Esophagus squamous epithelium (tissue), 5 donors: ENCODE measurements around the gene ANO6. TPM values are rescaled to one million over a fixed set of nuclear protein-coding genes. Genes with fewer than 3 reads are reported as not detected.
A peak's percentile ranks its signal among the peaks of the same experiment; 100 is the strongest.

ENCODE experiments used
- DNase-seq: peaks from one replicate; lab custom pipeline; 2025; lab: John Stamatoyannopoulos, UW
- H3K27ac ChIP-seq, 4 donors: fragments of 200-600 bp; sonication (generic); one replicate each; pipeline ENCODE4 v1.5.1; 2016 to 2019; ENCODE audit warnings: mild to moderate bottlenecking in 1 of 4
- H3K27me3 ChIP-seq, 4 donors: fragments of 200-600 bp; sonication (generic); 1 replicate in 3 of 4; 2 replicates in 1 of 4; pipeline versions ENCODE4 v1.5.1 to v1.6.0; 2017 to 2021; ENCODE audit warnings: antibody characterized with exemption in 1 of 4
- H3K36me3 ChIP-seq, 3 donors: fragments of 200-600 bp; sonication (generic); one replicate each; pipeline ENCODE4 v1.5.1; 2016 to 2019
- H3K4me1 ChIP-seq, 3 donors: fragments of 200-600 bp; sonication (generic); one replicate each; pipeline ENCODE4 v1.5.1; 2017 to 2019
- H3K4me3 ChIP-seq, 4 donors: fragments of 200-600 bp; sonication (generic); 1 replicate in 3 of 4; 2 replicates in 1 of 4; pipeline ENCODE4 v1.5.1; 2016 to 2019; ENCODE audit warnings: mild to moderate bottlenecking in 2 of 4, moderate library complexity in 1 of 4
- H3K9me3 ChIP-seq, 3 donors: fragments of 200-600 bp; sonication (generic); one replicate each; pipeline ENCODE4 v1.5.1; 2016 to 2019
- POLR2A ChIP-seq, 4 donors: fragments of 450-650 bp; IDR thresholded peaks; one replicate each; pipeline ENCODE4 v1.6.1; 2017; ENCODE audit warnings: antibody characterized with exemption in 4 of 4, mild to moderate bottlenecking in 4 of 4, moderate library complexity in 3 of 4
- WGBS, 2 donors: methylation state at CpG; one replicate each; pipeline ENCODE4 v1.1.5; 2018; 5-methylcytosine and 5-hydroxymethylcytosine counted together
- intact Hi-C: fragments of 100-400 bp; cut with DNase I; formaldehyde crosslinking; loops from one replicate; pipeline ENCODE4 v1.15.0; 2022
- total RNA-seq, 4 donors: library from RNA; depleted of rRNA; stranded (reverse); fragments of >200 nt; gene quantifications; one replicate each; pipeline ENCODE4 v1.1.0, GENCODE V29; 2016
- TF ChIP-seq, protein P1 (sequence below), 6 experiments: fragments of 450-650 bp in 4 of 6; fragments of 200-600 bp in 2 of 6; sonication (generic) in 2 of 6; IDR thresholded peaks; one replicate each; pipeline ENCODE4 v1.5.1; 2016 to 2019; ENCODE audit warnings: antibody characterized with exemption in 6 of 6, mild to moderate bottlenecking in 4 of 6, moderate library complexity in 4 of 6
- donor health status: DM: yes; HTN: yes; CAD: no.

The ANO6 gene
- total RNA-seq, 4 donors from 2014 or later: 13.0 to 40.8 (median 25.1) TPM

DNA sequence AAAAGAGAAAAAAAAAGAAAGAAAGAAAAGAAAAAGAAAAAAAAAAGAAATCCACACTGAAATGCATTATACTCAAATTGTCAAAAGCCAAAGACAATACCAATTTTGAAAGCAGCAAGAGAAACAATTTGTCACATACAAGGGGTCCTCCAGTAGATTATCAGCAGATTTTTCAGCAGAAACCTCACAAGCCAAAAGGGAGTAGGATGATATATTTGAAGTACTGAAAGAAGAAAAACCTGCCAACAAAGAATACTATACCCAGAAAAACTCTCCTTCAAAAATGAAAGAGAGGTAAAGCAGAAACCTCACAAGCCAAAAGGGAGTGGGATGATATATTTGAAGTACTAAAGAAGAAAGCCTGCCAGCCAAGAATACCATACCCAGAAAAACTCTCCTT, 37.1 kb upstream of the ANO6 start:
- Histone ChIP-seq H3K4me1 (no peaks in the 10 kb centered on the region), H3K36me3 (peaks cover 0 to 16% (median 0%) of the 10 kb centered on the region in 3 donors), H3K27ac (no peak overlapping the region), H3K4me3 (no peak overlapping the region), H3K27me3 (peaks cover 0 to 19% (median 0%) of the 10 kb centered on the region in 4 donors), H3K9me3 (peaks cover 0 to 34% (median 23%) of the 10 kb centered on the region in 3 donors)
- TF ChIP-seq, protein P1, sequence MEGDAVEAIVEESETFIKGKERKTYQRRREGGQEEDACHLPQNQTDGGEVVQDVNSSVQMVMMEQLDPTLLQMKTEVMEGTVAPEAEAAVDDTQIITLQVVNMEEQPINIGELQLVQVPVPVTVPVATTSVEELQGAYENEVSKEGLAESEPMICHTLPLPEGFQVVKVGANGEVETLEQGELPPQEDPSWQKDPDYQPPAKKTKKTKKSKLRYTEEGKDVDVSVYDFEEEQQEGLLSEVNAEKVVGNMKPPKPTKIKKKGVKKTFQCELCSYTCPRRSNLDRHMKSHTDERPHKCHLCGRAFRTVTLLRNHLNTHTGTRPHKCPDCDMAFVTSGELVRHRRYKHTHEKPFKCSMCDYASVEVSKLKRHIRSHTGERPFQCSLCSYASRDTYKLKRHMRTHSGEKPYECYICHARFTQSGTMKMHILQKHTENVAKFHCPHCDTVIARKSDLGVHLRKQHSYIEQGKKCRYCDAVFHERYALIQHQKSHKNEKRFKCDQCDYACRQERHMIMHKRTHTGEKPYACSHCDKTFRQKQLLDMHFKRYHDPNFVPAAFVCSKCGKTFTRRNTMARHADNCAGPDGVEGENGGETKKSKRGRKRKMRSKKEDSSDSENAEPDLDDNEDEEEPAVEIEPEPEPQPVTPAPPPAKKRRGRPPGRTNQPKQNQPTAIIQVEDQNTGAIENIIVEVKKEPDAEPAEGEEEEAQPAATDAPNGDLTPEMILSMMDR (IDR thresholded peaks at IDR 0.05): no peak
- TF ChIP-seq POLR2A (IDR thresholded peaks at IDR 0.05): no peak
- no peak for DNase-seq
- intact Hi-C loops: no loop called here

DNA sequence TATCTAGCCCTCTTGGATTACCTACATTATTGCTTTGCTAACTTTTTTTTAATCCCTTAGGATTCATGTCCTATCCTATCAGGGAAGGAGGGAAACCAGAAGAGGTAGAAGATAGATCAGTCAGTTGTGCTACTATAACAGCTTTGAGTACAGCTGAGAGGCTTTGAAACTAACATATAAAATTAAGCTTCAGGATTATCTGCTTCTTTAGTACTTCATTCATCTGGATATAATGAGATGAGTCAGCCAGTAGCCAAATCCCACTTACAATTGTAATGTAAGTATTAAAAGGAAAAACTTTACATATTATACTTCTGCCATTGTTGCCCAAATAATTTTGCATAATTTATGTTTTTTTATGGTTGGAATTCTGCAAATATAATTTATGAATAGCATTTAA, 33.4 kb upstream of the ANO6 start:
- H3K9me3 ChIP-seq: peaks cover 0 to 23% (median 23%) of the 10 kb centered on the region in 3 donors
- H3K27me3 ChIP-seq: peaks cover 0 to 37% (median 0%) of the 10 kb centered on the region in 4 donors
- no peak overlapping the region for H3K27ac ChIP-seq
- TF ChIP-seq, protein P1 (IDR thresholded peaks at IDR 0.05): no peak
- no peak for TF ChIP-seq POLR2A (IDR thresholded peaks at IDR 0.05)
- no peak overlapping the region for H3K4me3 ChIP-seq
- intact Hi-C loops: no loop called here
- H3K4me1 ChIP-seq: no peaks in the 10 kb centered on the region
- no peaks in the 10 kb centered on the region for H3K36me3 ChIP-seq
- no peak for DNase-seq

DNA sequence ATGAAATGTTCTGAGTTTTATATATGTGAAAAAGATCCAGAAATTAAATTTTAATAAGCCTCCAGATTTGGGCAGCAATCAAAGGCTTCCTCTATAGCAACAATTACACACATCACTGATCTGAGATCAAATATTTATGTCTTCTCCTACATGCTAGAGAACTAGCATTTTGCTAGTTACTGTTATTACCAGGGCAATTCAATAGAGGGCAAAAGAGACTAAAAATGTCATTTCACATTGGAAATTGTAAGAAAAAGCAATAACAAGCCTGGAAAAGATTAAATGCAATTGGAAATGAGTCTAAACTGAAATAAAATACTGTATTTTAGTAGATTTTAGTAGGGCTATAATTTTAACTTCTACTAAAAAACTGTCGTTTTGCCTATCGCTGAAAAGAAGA, 32.6 kb upstream of the ANO6 start:
- H3K27me3 ChIP-seq: peaks cover 0 to 41% (median 0%) of the 10 kb centered on the region in 4 donors
- intact Hi-C loops: no loop called here
- WGBS, 2 donors: 67 to 78% methylated on average over 2 of the region's 2 CpGs
- TF ChIP-seq, protein P1 (IDR thresholded peaks at IDR 0.05): peak in 3 of 6 experiments; percentile 20 to 31 (median 29)
- no peak for TF ChIP-seq POLR2A (IDR thresholded peaks at IDR 0.05)
- no peak overlapping the region for H3K4me3 ChIP-seq
- no peaks in the 10 kb centered on the region for H3K36me3 ChIP-seq
- no peaks in the 10 kb centered on the region for H3K4me1 ChIP-seq
- H3K9me3 ChIP-seq: peaks cover 0 to 16% (median 15%) of the 10 kb centered on the region in 3 donors
- no peak overlapping the region for H3K27ac ChIP-seq
- no peak for DNase-seq

GRCh38 chr12:45184147-45184963, 31.5 kb upstream of the ANO6 start:
- intact Hi-C loops: no loop called here
- no peak overlapping the region for H3K4me3 ChIP-seq
- no peaks in the 10 kb centered on the region for H3K4me1 ChIP-seq
- H3K27me3 ChIP-seq: peaks cover 0 to 32% (median 0%) of the 10 kb centered on the region in 4 donors
- TF ChIP-seq, protein P1 (IDR thresholded peaks at IDR 0.05): no peak
- TF ChIP-seq POLR2A (IDR thresholded peaks at IDR 0.05): no peak
- DNase-seq: no peak
- H3K36me3 ChIP-seq: no peaks in the 10 kb centered on the region
- no peak overlapping the region for H3K27ac ChIP-seq
- H3K9me3 ChIP-seq: peaks cover 0 to 5% (median 4%) of the 10 kb centered on the region in 3 donors
- WGBS, 2 donors: 72 to 82% methylated on average over 6 of the region's 6 CpGs

- Histone ChIP-seq H3K27me3 (peaks cover 0 to 34% (median 0%) of the 10 kb centered on the region in 4 donors), H3K4me3 (no peak overlapping the region), H3K27ac (no peak overlapping the region), H3K36me3 (no peaks in the 10 kb centered on the region), H3K4me1 (no peaks in the 10 kb centered on the region), H3K9me3 (no peaks in the 10 kb centered on the region)
- DNase-seq: no peak
- TF ChIP-seq POLR2A (IDR thresholded peaks at IDR 0.05): no peak
- TF ChIP-seq, protein P1 (IDR thresholded peaks at IDR 0.05): no peak
- intact Hi-C loops: no loop called here
- WGBS, 2 donors: 84 to 96% methylated on average over 2 of the region's 2 CpGs
Observed at GRCh38 chr12:45186762-45187161, 29.1 kb upstream of the ANO6 start.
